ENCODE results near the gene IDH3A.

Gene IDH3A

GRCh38 chr15:78149068-78149804, at the start of gene IDH3A:
Gene IDH3A (plus strand): TSS chr15:78149362. CDS start chr15:78149404, 42 bp downstream.
- peak; percentile 98 to 100 for DNase-seq (ENCODE audit: low read depth in 2 of 2)

DNA sequence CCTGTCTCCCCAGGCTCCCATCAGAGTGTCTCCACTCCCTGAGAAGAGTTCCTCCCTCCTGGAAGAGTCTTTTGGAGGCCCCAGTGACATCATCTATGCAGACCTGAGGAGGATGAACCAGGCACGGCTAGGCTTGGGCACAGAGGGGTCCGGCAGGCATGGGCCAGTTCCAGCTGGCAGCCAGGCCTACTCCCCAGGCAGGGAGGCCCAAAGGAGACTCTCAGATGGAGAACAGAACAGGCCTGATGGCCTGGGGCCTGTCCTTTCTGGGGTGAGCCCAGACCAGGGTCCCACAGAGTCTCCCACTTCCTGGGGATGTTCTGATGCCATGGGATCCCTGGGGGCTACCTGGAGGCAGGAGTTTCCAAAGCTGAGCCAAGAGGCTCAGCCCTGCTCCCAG, 48.3 kb upstream of the IDH3A start:
- DNase-seq (ENCODE audit: low read depth in 2 of 2), result no peak

GRCh38 chr15:78101423-78102105, 47.6 kb upstream of the IDH3A start:
- DNase-seq (ENCODE audit: low read depth in 2 of 2), result no peak

DNA sequence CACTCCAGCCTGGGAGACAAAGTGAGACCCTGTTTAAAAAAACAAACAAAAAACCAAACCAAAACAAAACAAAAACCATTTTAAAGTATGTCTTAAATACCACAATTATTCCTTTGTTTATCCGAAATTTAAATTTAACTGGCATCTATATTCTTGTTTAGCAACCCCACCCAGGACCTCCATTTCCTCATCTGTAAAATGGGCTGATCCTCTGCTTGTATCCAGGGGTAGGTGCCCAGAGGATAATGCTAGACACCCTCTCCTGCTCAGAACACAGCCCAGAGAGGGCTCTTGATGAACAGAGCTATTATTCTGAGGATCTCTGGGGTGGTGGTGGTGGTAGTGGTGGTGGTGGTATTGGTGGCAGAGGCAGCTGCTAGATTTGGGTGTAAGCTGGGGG, 47.0 kb upstream of the IDH3A start:
- DNase-seq (ENCODE audit: low read depth in 2 of 2), result no peak

DNA sequence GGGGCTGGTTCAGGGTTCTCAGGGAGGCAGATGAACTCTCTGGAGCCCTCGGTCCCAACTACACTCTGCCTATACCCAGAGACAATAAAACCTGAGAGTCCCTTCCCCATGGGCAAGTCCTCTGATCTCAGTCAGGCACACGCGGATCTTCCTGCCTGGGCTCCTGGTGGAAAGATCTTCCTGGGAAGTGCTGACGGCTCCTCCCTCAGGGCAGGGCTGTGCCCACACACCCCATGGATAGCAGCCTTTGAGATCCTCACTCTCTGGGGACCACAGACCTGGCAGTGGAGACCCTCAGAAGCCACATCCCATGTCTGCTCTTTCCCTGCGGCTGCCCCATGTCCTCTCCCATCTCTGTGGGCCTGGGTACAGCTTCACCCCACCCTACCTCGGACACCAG, 46.4 kb upstream of the IDH3A start:
- DNase-seq (ENCODE audit: low read depth in 2 of 2), result no peak

DNA sequence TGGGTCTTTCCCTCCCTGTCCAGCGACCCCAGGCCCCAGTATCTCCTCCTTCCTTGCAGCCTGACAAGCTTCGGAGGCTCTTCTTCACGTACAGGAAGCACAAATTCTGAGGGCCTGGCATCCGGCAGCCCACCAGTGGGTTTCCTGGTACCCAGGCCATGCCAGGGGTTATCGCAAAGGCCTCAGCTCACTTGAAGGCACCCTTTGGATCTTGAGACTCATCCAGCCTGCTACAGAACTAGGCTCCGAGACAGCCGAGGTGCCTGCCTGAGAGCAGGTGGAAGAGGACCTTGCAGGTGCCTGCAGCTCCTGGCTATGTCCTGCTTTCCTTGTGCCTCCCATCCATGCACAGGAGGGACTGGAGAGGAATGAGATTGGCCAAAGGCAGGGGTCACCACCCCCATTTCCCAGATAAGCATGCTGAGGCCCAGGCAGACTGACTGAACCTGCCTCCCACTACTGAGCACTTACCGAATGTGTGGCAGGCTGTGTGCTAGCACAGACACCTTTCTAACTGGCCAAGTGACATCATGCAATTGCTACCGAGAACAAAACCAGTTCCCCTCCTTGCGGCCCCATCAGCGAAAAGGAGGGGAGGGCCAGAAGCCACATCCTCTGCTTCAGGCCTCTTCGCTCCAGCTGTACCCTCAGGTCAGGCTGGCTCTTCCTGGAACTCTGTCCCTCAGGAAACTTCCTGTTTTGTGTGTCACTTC, 45.6 kb upstream of the IDH3A start:
- DNase-seq (ENCODE audit: low read depth in 2 of 2), result peak; percentile 23 to 51

DNA sequence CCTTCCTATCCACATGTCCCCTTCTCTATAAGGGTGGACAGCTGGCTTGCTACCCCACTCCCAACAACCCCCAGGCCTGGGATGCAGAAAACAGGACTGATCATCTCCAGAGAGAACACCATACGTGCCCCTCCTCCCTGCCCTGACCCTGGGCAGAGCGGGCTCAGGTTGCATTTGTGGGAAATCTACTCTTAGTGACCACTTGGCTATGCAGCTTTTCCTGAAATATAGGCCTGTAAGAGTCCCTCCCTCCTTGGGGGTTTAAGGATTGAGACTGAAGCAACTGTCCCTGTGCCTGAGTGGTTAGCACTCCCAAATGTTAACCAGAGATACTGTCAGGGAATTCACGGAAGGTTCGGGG, 45.1 kb upstream of the IDH3A start:
- no peak for DNase-seq (ENCODE audit: low read depth in 2 of 2)

- no peak for DNase-seq (ENCODE audit: low read depth in 2 of 2)
Measured at GRCh38 chr15:78104566-78105475, 44.3 kb upstream of the IDH3A start.

GRCh38 chr15:78105476-78106241, 43.5 kb upstream of the IDH3A start:
- no peak for DNase-seq (ENCODE audit: low read depth in 2 of 2)

- no peak for DNase-seq (ENCODE audit: low read depth in 2 of 2)
Measured at GRCh38 chr15:78107471-78107870, 41.7 kb upstream of the IDH3A start.

DNA sequence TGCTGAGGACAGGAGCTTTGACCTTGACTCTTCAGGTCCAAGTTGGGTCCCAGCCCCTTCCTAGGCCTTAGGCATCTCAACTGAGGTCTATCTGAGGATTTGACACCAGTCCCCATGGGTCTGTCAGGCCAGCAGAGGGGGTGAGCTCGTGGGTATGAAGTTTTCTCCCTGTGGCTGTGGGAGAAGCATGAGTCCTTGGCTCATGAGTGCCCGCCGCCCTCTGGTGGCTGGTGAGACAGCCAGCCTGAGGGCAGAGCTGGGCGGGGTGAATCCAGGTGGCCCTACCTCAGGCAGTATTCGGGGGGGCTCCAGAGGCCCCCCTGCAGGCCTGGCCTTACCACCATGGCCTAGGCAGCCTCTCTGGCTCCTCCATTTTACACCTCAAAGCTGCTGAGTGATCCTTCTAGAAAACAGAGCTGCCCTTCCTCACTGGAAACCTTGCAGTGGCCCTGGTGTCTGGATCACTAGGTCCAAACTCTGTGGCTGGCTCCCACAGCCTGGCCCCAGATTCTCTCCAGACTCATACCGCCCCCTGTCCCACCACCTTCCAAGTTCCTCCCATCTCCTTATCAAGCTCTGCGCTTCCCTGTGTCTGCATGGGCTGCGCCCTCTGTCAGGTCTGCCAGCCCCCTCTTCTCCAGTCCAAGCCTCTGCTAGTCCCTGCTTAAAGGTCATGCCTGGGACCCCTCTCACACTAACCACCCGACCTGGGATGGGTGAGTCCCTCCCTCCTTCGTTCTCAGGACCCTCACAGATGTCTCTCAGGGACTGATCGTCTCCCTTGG, 40.7 kb upstream of the IDH3A start:
- DNase-seq (ENCODE audit: low read depth in 2 of 2), result peak; percentile 74 to 77

GRCh38 chr15:78109156-78109555, 40.0 kb upstream of the IDH3A start:
- DNase-seq (ENCODE audit: low read depth in 2 of 2), result no peak

- no peak for DNase-seq (ENCODE audit: low read depth in 2 of 2)
Measured at GRCh38 chr15:78110096-78110495, 39.1 kb upstream of the IDH3A start.

DNA sequence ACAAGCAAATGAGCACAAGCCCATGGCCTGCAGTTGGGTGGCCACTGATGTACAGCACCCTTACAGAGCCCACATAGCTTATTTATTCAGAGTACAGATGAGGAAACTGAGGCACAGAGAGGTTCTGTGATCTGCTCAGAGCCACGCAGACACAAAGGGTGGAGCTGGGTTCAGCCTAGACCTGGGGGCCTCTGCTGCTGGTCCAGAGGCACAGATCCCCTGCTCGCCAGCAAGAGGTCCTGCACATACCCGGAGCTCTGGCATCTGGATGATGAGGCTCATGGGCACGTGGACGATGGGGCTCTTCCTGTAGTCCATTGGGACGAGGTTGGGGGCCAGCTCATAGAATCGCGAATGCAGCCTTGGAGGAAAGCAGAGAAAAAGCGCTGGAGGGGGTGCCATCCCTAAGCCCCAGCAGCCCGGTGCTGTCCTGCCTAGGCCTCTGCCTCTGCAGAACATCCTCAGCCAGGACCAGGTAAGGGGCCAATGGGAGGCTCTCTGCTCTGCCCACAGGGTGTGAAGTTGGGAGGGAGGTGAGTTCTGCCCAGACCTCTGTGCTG, 38.2 kb upstream of the IDH3A start:
- DNase-seq (ENCODE audit: low read depth in 2 of 2), result no peak

DNA sequence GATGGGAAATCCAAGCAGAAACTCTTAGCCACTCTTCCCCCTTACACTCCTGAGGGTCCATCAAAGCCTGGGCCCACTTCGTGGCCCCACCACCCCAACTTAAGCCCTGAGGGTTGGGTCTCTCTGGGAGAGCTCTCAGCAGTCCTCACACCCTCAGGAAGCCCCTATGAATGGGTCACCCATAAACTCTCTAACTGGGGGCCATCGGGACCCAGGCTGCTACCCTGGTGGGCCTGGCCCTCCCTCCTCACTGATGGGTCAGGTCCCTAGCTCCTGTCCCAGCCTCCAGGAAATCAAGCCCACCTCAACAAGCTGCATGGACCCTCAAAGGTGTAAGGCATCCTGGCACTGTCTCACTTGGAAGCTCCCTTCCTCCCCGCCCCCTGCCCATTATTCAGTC, 37.4 kb upstream of the IDH3A start:
- DNase-seq (ENCODE audit: low read depth in 2 of 2), result no peak

DNA sequence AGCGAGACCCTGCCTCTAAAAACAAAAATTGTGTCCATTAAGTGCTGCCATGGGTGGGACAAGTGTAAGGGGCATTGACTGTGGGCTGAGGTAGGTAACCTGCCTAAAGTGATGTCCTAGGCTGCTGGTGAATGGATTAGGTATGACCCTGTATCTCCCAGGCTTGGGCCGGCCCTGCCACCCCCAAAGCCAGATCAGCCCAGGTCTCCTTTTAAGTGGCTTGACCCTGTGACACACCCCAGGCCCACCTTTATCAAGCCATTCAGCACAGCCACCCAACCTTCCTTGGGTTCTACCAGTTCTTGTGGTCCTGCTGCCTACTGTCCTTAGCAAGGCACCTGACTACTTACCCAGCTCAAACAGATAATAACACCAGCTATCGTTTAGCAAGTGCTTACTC, 36.6 kb upstream of the IDH3A start:
- DNase-seq (ENCODE audit: low read depth in 2 of 2), result no peak

DNA sequence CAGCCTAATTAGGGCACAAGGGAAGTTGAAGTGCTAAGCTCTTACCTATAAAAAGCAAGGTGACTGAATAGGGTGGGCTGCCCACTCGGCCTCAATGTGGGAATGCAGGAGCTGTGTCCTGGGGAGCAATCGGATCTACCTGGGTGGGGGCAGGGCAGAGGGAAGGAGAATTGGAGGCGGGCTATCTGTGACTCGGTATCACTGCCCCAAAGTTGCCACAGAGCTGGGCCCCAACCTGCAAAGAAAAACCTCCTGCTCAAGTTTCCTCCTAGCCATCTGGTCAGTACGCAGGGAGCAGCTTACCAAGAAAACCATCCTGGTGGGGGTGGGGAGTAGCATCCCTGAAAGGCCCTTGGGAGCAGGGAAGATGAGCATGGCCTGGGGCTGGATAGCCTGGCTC, 28.6 kb upstream of the IDH3A start:
- no peak for DNase-seq (ENCODE audit: low read depth in 2 of 2)

DNA sequence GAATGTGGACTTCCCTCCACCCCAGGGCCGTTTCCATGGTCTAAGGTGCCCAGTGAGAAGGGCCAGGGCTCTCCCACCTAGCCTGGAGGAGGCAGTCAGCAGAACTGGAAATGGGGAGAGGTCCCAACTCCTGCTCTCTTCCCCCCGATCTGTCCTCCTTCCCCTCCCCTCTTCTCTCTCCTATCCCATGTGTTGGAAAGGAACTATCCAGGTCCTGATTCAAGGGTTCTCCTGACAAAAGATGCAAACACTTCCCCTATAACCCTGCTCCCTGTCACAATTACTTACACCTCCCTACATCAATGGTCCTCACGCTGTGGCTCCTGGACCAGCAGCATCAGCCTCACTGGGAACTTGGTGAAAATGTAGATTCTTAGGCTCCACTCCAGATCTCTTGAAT, 23.9 kb upstream of the IDH3A start:
- no peak for DNase-seq (ENCODE audit: low read depth in 2 of 2)

GRCh38 chr15:78127882-78128281, 21.3 kb upstream of the IDH3A start:
- DNase-seq (ENCODE audit: low read depth in 2 of 2), result no peak

All from stimulated activated CD8-positive, alpha-beta memory T cell treated with anti-CD3 and anti-CD28 coated beads, Interleukin-7, amount 100 ng/mL, for 4 hours (primary cell).